Mesothelial cell of epicardium (in vitro differentiated cells): Measurements from ENCODE around the gene JUNB. TPM values are rescaled to one million over a fixed set of nuclear protein-coding genes. Genes with fewer than 3 reads are reported as not detected.
"Not testable (repeated sequence)": the region's sequence is repeated elsewhere in the genome, so short reads cannot be mapped to it uniquely, and the experiment has no call there.

Source experiments
- DNase-seq, 2 experiments: peaks; one replicate each; pipeline ENCODE4 v3.0.0; 2021; ENCODE audit warnings: low spot score in 2 of 2; ENCODE audit not compliant: unreplicated experiment in 2 of 2
- H3K27ac Mint-ChIP-seq: 2 replicates; pipeline ENCODE4 v1.8.0; 2021; ENCODE audit warnings: mixed read lengths
- H3K27me3 Mint-ChIP-seq: 2 replicates; pipeline ENCODE4 v1.8.0; 2021; ENCODE audit warnings: low read depth, mixed read lengths
- H3K36me3 Mint-ChIP-seq: 2 replicates; pipeline ENCODE4 v1.8.0; 2021; ENCODE audit warnings: mixed read lengths
- H3K4me1 Mint-ChIP-seq: 2 replicates; pipeline ENCODE4 v1.8.0; 2021; ENCODE audit warnings: mixed read lengths
- H3K4me3 Mint-ChIP-seq: 2 replicates; pipeline ENCODE4 v1.8.0; 2021; ENCODE audit warnings: mild to moderate bottlenecking, moderate library complexity, mixed read lengths
- H3K9me3 Mint-ChIP-seq: 2 replicates; pipeline ENCODE4 v1.8.0; 2021; ENCODE audit warnings: mixed read lengths
- total RNA-seq: library from RNA; stranded (reverse); gene quantifications from 3 replicates; pipeline ENCODE4 v1.2.1, GENCODE V29; 2021
- TF ChIP-seq, protein P1 (sequence below): fragments of 200-600 bp; sonication (generic); IDR thresholded peaks from one replicate; pipeline ENCODE4 v1.5.0; 2021; ENCODE audit warnings: antibody characterized with exemption; ENCODE audit not compliant: unreplicated experiment

JUNB gene
- total RNA-seq, 1 donor from 2014 or later = 160 TPM

DNA sequence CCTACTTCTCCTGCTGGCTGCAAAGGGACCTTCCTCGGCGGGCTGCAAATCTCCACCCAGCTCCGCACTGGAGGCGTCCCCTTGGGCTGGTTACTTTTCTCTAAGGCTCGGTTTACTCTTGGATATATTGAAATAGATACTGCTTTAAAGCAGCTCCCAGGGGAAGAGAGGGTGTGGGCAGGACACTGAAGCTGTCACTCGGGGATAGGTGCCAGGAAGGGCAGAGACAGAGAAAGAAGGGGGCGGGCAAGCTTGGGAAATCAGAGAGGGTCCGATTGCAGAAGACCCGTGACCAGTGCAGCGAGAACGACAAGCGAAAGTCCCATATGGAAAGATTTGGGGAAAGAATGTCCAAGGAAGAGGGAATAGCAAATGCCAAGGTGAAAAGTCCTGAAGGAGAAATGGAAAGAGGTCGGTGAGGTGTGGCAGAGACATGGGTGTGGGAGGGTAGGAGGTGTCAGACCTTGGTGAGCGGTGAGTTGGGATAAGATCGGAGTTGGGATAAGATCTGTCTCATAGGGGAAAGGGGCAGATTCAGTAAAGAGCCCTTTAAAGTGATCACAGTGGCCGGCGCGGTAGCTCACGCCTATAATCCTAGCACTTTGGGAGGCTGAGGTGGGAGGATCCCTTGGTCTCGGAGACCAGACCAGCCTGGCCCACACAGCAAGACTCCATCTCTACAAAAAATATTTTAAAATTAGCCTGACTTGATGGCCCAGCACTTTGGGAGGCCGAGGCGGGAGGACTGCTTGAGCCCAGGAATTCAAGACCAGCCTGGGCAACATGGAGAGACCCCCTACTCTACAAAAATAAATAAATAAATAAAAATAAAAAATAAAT, 11.2 kb downstream of the JUNB start:
- Mint-ChIP-seq H3K4me1 (peaks cover 32% of the 10 kb centered on the region), H3K9me3 (no peaks in the 10 kb centered on the region), H3K4me3 (peak overlapping the region; percentile 87), H3K27me3 (no peaks in the 10 kb centered on the region), H3K36me3 (no peaks in the 10 kb centered on the region), H3K27ac (peak overlapping the region; percentile 23)
- no peak for DNase-seq
- TF ChIP-seq, protein P1, sequence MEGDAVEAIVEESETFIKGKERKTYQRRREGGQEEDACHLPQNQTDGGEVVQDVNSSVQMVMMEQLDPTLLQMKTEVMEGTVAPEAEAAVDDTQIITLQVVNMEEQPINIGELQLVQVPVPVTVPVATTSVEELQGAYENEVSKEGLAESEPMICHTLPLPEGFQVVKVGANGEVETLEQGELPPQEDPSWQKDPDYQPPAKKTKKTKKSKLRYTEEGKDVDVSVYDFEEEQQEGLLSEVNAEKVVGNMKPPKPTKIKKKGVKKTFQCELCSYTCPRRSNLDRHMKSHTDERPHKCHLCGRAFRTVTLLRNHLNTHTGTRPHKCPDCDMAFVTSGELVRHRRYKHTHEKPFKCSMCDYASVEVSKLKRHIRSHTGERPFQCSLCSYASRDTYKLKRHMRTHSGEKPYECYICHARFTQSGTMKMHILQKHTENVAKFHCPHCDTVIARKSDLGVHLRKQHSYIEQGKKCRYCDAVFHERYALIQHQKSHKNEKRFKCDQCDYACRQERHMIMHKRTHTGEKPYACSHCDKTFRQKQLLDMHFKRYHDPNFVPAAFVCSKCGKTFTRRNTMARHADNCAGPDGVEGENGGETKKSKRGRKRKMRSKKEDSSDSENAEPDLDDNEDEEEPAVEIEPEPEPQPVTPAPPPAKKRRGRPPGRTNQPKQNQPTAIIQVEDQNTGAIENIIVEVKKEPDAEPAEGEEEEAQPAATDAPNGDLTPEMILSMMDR = no peak

DNA sequence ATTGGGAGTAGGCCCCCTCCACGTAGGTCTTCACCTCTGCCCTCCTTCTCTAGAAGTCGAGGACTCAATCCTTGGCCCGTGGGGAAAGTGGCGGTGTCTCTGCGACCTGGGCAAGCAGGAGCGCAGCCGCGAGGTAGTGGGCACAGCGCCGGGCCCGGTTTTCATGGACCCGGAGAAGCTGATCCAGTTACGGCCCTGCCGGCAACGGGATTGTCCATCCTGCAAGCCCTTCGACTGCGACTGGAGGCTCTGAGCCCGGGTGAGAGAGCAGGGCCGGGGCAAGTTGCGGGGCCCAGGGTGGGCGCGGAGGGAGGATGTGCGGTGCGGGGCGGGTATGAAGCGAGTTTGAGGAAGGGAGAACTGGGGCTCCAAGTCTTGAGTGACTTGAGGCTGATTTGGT, 12.8 kb downstream of the JUNB start:
- no peak overlapping the region for H3K27ac Mint-ChIP-seq
- no peaks in the 10 kb centered on the region for H3K9me3 Mint-ChIP-seq
- peaks cover 3% of the 10 kb centered on the region for H3K36me3 Mint-ChIP-seq
- H3K4me1 Mint-ChIP-seq = peaks cover 32% of the 10 kb centered on the region
- DNase-seq = no peak
- no peak overlapping the region for H3K4me3 Mint-ChIP-seq
- TF ChIP-seq, protein P1 = no peak
- H3K27me3 Mint-ChIP-seq = no peaks in the 10 kb centered on the region

DNA sequence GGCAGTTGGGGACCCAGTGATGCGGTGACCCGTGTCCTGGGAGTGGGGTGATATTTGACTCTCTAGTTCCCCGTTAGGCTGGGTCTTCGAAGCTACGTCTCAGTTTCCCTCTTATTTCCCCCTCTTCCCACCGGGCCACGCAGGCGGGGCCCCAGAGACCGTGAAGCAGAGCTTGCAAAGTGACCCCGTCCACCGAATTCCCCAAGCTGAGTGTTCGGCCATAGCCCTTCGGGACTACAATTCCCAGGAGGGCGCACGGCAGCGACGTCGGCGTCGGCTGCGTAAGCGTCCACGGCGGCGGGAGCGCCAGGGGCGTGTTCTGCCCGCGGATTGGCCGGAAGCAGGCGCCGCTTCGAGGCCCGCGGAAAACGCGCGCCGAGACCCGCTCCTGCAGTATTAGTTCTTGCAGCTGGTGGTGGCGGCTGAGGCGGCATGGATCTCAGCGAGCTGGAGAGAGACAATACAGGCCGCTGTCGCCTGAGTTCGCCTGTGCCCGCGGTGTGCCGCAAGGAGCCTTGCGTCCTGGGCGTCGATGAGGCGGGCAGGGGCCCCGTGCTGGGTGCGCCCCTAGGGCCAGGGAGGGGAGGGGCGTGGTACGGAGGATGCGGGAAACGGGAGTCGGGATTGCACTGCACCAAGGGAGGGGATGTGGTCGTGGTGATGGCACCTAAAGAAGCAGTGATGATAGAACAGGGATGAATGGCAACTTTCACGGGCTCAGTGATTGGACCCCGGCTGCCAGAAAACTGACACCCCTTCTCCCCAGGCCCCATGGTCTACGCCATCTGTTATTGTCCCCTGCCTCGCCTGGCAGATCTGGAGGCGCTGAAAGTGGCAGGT, 15.2 kb downstream of the JUNB start, which contains the start of gene RNASEH2A:
Gene RNASEH2A, plus strand, starts transcription at position 343 of the 840 bp plus-strand sequence. Its CDS starts 90 bp downstream, at position 433.
- TF ChIP-seq, protein P1 = no peak
- H3K4me1 Mint-ChIP-seq = peaks cover 17% of the 10 kb centered on the region
- H3K9me3 Mint-ChIP-seq = no peaks in the 10 kb centered on the region
- peaks cover 7% of the 10 kb centered on the region for H3K36me3 Mint-ChIP-seq
- peak within 1 kb of the TSS; percentile 93 for H3K27ac Mint-ChIP-seq
- DNase-seq = peak; percentile 78 to 88
- no peaks in the 10 kb centered on the region for H3K27me3 Mint-ChIP-seq
- H3K4me3 Mint-ChIP-seq = peak within 1 kb of the TSS; percentile 89

DNA sequence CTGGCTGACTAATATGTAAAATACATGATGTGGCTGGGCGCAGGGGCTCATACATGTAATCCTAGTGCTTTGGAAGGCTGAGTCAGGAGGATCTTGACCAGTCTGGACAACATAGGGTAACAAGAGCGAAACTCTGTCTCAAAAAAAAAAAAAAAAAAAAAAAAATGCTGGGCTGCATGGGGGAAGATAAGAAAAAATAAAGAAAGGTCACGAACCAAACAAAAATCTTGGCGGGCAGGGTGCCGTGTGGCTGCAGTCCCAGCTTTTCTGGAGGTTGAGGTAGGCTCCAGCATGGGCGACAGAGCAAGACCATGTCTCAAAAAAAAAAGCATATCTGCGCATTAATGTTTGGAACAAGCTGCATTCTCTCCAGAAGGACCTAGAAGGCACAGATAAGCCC, 23.8 kb downstream of the JUNB start:
- Mint-ChIP-seq H3K27me3 (no peaks in the 10 kb centered on the region), H3K4me3 (no peak overlapping the region), H3K4me1 (no peaks in the 10 kb centered on the region), H3K36me3 (peaks cover 15% of the 10 kb centered on the region), H3K9me3 (no peaks in the 10 kb centered on the region), H3K27ac (no peak overlapping the region)
- no peak for DNase-seq
- TF ChIP-seq, protein P1 = no peak

DNA sequence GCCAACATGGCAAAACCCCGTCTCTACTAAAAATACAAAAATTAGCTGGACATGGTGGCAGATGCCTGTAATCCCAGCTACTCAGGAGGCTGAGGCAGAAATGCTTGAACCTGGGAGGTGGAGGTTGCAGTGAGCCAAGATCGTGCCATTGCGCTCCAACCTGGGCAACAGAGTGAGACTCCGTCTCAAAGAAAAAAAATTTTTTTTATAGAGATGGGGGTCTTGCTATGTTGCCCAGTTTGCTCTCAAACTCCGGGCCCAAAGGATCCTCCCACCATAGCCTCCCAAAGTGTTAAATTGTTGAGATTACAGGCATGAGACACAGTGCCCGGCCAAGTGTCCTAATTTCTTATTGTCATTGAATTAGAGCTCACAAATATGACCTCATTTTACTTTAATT, 25.9 kb downstream of the JUNB start:
- not testable (repeated sequence) for H3K27ac Mint-ChIP-seq, DNase-seq, H3K27me3 Mint-ChIP-seq, H3K4me3 Mint-ChIP-seq, H3K4me1 Mint-ChIP-seq, H3K9me3 Mint-ChIP-seq
- peaks cover 11% of the 10 kb centered on the region for H3K36me3 Mint-ChIP-seq

DNA sequence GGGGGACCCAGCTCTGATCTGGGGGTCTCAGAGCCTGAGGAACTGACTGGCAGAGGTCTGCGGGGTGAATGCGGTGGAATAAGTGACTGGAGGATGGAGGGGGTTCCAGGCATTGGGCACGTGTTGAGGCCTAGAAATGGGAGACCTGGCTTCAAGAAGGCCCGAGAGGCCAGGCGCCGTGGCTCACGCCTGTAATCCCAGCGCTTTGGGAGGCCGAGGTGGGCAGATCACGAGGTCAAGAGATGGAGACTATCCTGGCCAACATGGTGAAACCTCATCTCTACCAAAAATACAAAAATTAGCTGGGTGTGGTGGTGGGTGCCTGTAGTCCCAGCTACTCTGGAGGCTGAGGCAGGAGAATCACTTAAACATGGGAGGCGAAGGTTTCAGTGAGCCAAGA, 26.5 kb downstream of the JUNB start:
- not testable (repeated sequence) for H3K27me3 Mint-ChIP-seq, H3K4me1 Mint-ChIP-seq, H3K9me3 Mint-ChIP-seq, H3K27ac Mint-ChIP-seq, H3K4me3 Mint-ChIP-seq, DNase-seq
- H3K36me3 Mint-ChIP-seq = peaks cover 10% of the 10 kb centered on the region
